ENCODE measurements around the gene SFTPB.
"Not testable (repeated sequence)": the region's sequence is repeated elsewhere in the genome, so short reads cannot be mapped to it uniquely, and the experiment has no call there.

SFTPB gene

DNA sequence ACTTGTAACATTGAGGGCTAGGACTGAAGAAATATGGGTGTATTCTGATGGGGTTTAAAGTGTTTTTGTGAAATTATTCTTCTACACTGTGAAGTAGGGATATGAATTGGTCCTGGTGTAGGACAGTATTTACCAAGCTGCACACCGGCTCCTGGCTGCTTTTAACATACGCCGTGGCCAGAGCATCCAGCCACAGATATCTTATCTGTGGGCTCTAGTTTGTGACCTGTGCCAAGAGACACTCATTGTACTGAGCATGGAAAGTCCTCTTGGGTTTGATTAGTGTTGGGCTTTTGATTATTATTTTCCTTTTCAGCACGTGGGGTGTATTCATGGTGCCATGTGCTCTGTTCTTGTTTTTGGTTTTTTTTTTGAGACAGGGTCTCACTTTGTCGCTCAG, 44.0 kb downstream of the SFTPB start:
- no peak for DNase-seq (ENCODE audit: low read depth, low spot score)
- H3K27ac ChIP-seq, result no peak overlapping the region

DNA sequence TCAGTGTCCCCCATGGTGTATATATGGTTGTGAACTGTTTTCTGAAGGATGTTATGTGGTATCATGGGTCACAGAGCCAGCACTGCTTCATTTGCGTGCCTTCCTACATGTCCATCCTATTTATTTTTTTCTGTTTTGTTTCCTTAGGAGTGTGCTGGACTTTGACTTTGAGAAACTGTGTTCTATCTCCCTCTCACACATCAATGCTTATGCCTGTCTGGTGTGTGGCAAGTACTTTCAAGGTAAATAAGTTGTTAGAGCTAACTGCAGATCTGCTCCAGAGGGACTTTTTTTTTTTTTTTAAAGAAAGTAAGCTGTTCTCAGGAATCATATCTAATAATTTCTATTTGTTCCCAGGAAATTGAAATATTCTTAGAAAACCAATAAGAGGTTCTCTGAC, 46.7 kb downstream of the SFTPB start:
- no peak overlapping the region for H3K27ac ChIP-seq
- DNase-seq (ENCODE audit: low read depth, low spot score), result no peak

DNA sequence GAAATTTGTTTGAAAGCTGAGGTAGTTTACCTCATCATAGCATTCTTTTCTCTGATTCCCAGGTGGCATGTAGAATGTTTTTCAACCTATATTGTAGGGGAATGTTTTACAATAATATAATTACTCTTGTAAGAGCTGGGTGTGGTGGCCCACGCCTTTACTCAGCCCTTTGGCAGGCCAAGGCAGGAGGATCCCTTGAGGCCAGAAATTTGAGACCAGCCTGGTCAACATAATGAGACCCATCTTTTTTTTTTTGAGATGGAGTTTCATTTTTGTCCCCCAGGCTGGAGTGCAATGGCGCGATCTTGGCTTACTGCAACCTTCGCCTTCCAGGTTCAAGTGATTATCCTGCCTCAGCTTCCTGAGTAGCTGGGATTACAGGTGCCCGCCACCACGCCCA, 48.4 kb downstream of the SFTPB start:
- DNase-seq (ENCODE audit: low read depth, low spot score), result no peak
- H3K27ac ChIP-seq, result no peak overlapping the region

DNA sequence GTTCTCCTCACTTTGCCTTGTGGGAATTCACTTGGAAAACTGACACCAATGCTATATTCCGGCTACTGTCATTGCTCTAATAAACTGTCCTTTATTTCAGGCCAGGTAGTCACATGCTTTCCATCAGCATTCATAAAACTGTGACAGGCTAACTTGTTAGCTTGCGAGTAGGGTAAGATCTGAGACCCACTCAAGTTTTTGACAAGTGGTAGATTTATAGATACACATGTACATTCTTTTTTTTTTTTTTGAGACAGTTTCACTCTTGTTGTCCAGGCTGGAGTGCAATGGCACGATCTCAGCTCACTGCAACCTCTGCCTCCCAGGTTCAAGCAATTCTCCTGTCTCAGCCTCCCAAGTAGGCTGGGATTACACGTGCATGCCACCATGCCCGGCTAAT, 50.3 kb downstream of the SFTPB start:
- DNase-seq (ENCODE audit: low read depth, low spot score); H3K27ac ChIP-seq: not testable (repeated sequence)

DNA sequence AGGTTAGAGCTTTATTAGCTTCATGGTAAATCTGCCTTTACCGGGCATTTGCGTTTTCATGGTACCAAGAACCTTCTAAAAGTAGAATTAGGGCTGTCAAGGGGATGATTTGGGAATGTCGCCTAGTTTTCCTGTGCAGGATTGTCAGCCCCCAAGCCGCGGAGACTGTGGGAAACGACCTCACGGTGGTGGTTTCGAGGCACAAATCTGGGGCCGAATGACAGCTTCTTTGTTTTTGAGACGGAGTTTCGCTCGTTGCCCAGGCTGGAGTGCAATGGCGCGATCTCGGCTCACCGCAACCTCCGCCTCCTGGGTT, 52.6 kb downstream of the SFTPB start:
- no peak for DNase-seq (ENCODE audit: low read depth, low spot score)
- H3K27ac ChIP-seq, result peak overlapping the region; percentile 69

DNA sequence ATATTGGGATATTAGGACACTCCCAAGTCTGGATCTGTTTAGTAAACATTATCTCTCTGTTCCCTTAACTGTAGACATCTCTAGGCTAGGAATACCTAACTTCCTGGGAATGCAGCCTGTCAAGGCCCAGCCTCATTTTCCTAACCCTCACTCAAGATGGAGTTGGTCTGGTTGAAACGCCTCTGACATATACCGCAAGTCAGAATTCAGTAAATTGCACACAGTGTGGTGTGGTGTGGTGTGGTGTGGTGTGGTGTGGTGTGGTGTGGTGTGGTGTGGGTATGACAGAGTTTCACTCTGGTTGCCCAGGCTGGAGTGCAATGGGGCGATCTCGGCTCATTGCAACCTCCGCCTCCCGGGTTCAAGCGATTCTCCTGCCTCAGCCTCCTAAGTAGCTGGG, 53.2 kb downstream of the SFTPB start:
- not testable (repeated sequence) for DNase-seq (ENCODE audit: low read depth, low spot score); H3K27ac ChIP-seq

DNA sequence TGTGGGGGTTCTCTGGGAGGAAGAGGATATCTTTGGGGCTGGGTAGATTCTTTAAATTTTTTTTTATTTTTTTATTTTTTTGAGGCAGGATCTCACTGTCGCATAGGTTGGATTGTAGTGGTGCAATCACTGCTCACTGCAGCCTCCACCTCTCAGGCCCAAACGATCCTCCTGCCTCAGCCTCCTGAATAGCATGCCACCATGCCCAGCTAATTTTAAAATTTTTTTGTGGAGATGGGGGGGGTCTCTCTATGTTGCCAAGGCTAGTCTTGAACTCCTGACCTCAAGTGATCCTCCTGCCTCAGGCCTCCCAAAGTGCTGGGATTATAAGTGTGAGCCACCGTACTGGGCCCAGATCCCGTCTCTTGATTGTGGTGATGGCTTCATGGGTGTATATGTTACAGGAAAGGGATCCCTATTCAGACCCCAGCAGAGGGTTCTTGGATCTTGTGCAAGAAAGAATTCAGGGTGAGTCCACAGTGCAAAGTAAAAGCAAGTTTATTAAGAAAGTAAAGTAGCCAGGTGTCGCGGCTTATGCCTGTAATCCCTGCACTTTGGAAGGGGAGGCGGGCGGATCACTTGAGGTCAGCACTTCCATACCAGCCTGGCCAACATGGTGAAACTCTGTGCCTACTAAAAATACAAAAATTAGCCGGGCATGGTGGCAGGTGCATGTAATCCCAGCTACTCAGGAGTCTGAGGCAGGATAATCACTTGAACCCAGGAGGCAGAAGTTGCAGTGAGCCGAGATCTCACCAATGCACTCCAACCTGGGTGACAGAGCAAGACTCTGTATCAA, 54.1 kb downstream of the SFTPB start:
- DNase-seq (ENCODE audit: low read depth, low spot score), result no peak
- no peak overlapping the region for H3K27ac ChIP-seq

DNA sequence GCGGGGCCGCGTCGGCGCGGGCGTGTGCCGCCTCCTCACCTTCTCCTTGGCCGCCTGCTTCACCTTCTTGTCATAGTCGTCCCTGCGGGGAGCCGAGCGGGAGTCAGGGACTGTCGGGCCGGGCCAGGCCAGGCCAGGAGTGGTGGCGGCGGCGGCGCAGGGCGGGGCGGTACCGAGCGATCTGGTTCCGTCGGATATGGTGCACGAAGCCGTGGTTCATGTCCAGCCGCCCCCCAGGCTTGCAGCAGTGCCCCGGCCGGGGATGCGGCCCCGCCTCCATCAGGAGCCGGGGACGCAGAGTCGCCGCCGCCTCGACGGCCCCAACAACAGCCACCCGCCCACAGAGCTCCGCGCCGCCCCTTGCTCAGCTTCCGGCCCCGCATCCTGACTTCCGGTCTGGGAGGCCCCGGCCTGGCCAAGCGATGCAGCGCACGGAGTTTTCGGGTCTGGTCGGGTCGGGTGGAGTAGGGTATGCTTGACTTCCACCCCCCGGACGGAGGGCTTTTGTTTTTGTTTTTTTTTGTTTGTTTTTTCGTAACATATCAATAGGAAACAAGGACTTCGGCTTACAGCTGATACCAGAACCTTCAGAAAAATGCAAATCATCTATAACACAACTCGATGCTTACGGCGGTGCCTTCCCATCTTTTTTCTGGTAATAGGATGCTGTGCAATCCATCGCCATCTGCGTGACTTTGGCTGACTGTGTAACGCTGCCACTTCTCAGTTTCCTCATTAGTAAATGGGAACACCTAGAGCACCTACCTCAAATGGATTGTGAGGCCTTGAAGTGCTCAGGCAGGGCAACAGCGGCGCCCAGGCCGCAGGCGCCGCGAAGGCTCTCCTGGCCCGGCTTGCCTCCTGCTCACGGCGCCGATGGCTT, 56.1 kb downstream of the SFTPB start, which contains the start of gene C2orf68:
Gene C2orf68 (minus strand): TSS at position 362 of the 883 bp plus-strand sequence. CDS start 82 bp downstream, at position 280.
- DNase-seq (ENCODE audit: low read depth, low spot score), result no peak
- H3K27ac ChIP-seq, result peak within 1 kb of the TSS; percentile 70

DNA sequence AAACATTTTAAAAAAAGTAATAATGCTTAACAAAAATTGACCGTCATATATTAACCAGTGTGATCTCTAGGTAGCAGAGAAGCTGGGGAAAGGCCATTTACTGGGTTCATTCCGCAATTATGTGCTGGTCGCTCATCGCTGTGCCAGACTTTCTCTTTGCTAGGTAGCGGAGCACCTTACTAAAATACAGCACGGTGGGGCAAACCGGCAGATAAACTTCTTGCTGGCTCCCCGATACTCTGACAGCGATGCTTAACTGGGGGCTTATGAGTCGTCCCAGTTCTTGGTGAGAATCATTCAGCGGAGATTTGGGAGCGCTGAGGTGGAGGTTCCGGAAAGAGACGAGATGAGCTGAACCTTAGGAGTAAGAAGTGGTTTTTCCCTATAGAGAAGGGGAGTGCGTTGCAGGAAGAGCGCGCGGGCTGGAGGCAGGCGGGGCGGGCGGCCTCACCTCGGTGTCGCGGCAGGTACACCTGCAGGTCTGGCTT, 56.7 kb downstream of the SFTPB start:
- no peak for DNase-seq (ENCODE audit: low read depth, low spot score)
- peak overlapping the region; percentile 70 for H3K27ac ChIP-seq

Measured in epithelial cell of prostate (primary cell).